Jurkat, Clone E6-1 (cell line): ENCODE results near the gene UNC5B.
"Not testable (repeated sequence)": the region's sequence is repeated elsewhere in the genome, so short reads cannot be mapped to it uniquely, and the experiment has no call there.

Experiments used
- DNase-seq: peaks from one replicate; pipeline ENCODE4 v3.0.0-alpha.2; 2011; ENCODE audit warnings: low read depth, low spot score
- H3K4me3 ChIP-seq: 2 replicates; pipeline ENCODE4 v1.5.1; 2011; ENCODE audit warnings: mild to moderate bottlenecking, low read length, control low read depth, moderate library complexity

The UNC5B gene

DNA sequence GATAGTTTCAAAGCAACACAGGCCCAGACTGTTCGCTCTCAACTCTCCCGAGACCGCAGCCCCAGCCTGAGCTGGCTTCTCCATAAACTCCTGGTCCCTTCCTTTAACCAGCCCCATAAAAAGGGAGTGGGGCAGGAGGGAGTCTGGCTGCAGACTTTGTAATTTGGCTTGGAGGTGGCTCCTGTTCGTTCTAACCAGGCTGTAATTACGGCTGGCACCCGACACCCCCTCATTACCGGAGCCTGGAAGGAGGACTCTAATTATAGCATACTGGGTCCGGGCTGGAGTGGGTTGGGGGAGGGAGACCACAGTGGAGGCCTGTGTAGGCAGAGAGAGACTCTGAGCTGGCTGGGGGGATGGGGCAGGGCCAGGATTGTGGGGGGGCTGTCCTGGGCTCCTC, 49.7 kb downstream of the UNC5B start:
- no peak for DNase-seq

DNA sequence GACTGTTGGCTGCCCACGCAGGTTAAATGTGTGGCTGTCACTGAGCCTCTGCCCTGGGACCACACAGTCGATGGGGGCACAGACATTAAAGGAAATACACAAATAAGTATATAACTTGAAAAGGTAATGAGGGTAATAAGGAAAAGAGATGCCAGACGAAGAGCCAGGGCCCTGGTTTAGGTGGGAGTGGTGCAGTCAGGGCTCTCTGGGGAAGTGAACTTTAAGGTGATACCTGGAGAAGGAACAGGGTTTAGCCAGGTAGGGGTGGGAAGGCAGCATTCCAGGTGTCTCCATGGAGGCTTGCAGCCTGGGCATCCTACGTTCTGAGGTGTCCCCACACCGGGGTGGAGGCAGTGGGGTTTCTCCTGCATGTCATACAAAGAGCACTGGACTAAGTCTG, 50.4 kb downstream of the UNC5B start:
- no peak for DNase-seq
- no peak overlapping the region for H3K4me3 ChIP-seq

More for the DNA sequence above, 49.7 kb downstream of the UNC5B start:
- no peak overlapping the region for H3K4me3 ChIP-seq

DNA sequence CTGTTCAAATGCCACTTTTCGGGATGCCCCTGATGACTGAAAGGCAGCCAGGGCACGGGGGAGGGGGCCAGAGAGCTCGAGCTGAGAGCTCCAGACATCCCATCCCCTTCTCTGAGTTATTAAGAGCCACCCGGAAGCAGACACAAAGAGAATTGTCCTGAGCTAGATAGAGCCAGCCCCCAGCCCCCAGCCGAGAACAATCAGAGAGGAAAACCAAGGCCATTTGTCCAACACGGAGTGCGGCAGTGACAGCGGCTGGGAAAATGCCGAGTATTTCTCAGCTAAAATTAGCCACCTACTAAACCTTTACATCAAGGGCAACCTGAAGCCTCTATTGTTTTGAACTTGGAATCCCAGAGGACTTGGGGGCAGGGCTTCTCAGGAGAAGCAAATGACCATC, 51.0 kb downstream of the UNC5B start:
- DNase-seq = no peak
- H3K4me3 ChIP-seq = no peak overlapping the region

DNA sequence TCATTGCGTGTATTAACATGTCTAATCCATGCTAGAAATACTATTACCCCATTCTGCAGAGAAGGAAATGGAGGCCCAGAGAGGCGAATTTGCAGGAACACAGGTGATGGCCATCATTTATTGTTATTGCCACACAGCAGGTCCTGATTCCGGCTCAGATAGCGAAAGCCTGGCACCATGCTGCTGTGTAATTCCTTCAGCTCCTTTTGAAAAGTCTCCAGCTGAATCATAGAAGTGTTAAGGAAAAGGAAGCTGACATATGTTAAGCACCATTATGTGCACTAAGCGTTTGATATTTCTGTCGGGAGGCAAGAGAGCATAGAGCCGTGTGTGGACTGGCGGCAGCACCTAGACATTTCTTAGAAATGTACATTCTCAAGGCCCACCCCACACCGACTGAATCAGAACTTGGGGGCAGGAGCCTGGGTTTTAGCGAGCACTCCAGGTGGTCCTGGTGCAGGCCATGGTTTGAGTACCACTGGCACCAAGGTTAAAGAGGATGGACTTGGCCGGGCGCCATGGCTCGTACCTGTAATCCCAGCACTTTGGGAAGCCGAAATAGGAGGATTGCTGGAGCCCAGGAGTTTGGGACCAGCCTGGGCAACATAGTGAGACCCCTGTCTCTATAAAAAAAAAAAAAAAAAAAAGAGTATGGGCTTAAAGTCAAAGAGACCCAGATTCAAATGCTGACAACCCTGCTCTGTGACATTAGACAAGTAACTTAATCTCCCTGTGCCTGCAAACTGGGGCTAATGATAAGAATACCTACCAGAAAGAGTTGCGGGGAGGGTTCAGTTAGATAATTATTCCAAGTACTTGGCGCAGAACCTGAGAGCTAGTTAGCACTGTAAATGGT, 52.2 kb downstream of the UNC5B start:
- DNase-seq = no peak
- no peak overlapping the region for H3K4me3 ChIP-seq

DNA sequence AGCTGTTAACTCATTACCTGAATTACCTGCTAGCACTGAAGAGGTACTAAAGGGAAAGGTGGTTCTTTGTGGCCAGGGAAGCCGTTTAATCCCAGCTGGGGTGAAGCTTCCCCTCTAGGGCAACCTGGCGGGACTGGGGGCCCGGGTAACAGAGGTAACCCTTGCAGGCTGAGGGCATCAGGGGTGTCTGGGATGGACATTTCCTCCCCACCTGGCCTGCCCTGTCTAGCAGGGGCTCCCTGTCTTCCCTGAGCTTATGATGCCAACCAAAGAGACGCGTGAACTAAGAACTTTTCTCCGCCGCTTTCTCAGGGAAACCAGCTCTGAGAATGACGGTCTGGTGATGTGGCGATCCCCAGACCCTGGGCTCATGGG, 52.8 kb downstream of the UNC5B start:
- H3K4me3 ChIP-seq = no peak overlapping the region
- DNase-seq = no peak

DNA sequence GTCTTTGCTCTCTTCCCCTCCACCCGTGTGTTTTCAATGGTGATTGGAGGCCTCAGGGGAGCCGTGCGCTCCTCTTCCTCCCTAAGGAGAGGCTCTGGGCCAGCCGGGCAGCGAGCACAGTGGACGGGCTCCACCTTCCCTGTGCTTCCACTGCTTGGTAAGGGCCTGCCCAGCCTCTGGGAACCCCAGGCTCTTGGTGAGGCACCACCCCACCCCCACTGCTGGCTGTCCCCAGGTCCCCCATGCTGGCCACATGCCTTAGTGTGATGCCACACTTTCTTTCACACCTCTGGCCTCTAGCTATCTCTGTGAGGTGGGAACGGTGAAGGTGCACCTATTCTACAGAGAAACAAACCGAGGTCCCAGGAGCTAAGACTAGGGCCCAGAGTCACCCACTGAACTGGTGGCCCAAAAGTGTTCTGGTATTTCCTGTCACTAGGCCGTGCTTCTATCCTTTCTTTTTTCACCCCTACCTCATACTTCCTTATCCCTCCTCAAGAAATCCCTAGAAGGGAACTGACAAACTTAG, 53.3 kb downstream of the UNC5B start:
- no peak for DNase-seq
- no peak overlapping the region for H3K4me3 ChIP-seq

DNA sequence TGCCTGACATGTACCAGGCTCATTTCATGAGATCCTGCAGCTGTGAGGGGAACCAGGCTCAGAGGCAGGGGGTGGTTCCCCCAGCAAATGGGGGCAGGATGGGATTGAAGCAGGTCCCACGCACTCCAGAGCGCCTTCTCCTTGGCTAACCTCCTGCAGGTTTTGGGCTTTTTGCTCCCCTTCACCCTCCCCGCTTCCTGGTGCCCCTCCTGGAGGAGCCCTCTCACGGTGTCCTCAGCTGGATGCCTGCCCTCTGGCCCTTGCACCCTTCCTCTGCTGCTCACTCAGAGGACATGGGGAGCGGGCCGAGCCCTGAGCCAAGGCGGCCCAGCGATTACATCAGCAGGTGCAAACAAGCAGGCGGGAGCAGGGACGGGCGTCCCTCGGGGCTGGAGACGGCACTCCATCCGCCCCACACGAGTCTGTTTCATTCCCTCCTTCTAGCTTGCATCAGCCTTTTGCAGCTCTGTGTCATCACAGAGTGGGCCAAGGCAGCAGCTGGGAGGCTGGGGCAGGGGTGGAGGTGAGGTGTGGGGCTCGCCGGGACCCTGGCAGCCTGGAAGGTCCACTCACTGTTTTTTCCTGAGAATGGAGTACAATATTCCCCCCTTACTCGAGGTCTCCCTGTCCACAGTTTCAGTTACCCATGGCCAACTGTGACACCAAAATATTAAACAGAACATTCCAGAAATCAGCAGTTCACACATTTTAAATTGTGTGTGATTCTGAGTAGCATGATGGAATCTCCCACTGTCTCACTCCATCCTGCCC, 54.0 kb downstream of the UNC5B start:
- H3K4me3 ChIP-seq = no peak overlapping the region
- DNase-seq = no peak

DNA sequence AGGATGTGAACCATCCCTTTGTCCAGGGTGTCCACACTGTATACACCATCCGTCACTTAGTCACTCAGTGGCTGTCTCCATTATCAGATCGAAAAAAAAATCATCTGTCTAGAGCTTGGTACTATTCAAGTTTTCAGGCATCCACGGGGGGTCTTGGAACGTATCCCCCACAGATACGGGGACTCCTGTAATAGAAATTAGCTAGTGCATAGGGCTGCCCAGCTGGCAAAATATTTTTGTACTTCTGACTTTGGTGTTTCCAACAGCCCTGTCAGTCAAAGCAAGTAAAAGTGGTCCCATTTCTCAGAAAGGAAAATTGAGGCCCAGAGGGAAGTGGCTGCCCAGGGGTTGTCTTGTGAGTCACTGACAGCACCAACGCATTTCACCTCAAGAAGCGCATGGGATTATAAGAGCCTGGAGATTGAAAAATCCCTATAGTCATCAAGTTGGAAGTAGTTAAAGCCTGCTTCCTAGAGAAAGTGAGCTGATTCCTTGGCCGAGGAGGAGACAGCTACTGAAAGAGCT, 54.6 kb downstream of the UNC5B start:
- no peak overlapping the region for H3K4me3 ChIP-seq
- DNase-seq = no peak

DNA sequence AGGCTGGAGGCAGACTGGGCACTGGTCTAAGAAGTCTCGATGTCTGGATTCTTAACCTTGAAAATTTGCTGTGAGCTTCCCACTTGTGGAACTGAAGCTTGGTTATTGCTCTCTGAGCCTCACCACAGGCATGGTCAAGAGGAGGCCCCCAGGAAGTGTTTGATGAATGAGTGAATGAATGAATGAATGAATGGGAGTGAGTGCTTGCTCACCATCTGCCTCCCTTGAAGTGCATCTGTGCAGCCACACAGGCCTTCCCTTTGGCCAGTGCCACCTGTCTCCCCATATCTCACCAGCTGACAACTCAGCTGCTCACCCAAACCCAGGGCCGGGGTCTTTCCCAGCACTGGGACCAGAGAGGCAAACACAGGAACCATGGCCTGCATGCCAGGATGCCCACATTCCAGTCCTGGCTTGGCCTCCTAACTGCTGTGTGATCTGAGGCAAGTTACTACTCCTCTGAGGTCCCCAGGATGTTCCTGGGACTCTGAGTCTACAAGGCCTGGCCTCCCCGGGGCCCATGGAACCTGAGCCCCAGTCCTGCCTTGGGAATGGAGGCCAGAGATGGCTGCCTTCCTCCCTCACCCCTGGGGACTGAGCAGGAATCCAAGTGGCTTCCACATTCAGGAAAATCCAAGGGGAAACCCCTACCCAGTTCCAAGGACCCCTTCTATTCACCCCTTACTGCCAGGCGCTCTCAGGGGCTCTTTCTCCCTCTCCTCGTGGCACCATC, 55.3 kb downstream of the UNC5B start:
- DNase-seq = no peak
- no peak overlapping the region for H3K4me3 ChIP-seq

DNA sequence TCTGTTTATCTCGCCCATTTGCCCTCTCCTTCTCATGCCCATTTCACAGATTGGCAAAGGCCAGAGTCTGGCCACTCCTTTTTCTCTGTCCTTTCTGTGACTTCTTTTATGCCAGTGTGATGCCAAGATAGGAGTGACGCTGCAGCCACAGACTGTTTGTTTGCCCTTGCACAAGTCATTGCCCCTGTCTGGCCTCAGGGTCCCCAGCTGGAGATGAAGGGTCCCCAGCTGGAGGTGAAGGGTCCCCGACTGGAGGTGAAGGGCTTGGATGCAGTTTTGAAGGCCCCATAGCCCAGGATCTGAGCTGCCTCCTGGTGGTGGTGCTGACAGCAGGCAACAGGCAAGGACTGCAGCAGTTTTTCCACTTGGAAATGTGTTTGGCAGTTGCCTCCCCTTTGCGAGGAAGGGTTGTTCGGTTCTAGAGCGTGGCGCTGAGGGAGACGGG, 55.9 kb downstream of the UNC5B start:
- no peak overlapping the region for H3K4me3 ChIP-seq
- no peak for DNase-seq

DNA sequence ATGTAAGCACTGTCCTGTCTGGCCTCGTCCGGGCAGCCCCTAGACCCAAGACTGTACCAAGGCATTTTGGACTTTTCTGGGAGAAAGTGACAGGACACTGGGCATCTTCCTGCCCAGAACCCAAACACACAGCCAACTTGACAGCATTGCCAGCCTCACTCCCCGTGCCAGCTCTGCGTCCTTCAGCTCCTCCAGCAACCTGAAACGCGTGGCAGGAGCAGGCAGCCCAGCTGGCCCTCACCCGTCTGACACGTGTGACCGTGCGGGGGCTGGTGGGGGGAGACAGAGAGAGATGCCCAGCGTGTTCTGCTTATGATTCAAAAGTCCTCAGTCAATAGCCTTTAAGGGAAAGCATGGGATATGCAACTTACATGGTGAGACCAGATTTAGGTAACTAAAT, 56.4 kb downstream of the UNC5B start:
- no peak overlapping the region for H3K4me3 ChIP-seq

DNA sequence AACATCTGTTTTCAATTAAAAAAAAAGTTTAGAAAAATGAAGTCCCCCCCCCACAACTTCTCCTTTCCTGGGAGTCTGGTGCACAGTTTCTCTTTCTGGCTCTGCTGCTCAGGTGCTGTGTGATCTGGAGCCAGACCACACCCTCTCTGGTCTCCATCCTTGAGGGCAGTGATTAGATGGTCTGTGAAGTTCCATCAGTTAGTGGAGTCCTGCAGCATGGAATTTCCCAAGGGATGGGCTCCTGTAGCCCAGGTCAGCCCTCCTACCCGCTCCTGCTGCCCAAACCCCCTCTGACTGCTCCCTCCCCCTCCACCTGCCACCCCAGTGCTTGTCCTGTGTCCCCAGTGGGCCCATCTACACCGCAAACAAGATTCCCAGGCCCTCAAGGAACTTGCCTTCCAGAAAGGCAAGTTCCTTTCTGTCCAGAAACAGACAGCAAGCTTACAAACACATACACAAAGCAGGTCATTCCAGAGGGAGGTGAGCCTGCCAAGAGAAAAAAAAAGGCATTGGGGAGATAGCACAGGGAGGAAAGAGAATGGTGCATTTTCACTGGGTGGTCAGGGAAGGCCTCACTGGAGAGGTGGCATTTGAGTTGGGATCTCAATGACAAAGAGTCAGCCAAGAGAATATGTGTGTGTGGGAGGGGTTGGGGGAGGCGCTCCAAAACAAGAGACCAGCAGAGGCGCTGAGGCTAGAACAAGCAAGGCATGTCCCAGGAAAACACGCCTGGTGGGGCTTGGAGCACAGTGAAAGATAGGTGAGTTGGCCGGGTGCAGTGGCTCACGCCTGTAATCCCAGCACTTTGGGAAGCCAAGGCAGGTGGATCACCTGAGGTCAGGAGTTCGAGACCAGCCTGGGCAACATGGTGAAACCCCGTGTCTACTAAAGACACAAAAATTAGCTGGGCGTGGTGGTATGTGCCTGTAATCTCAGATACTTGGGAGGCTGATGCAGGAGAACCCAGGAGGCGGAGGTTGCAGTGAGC, 57.2 kb downstream of the UNC5B start:
- DNase-seq = no peak
- no peak overlapping the region for H3K4me3 ChIP-seq

More for the DNA sequence above, 56.4 kb downstream of the UNC5B start:
- no peak for DNase-seq

DNA sequence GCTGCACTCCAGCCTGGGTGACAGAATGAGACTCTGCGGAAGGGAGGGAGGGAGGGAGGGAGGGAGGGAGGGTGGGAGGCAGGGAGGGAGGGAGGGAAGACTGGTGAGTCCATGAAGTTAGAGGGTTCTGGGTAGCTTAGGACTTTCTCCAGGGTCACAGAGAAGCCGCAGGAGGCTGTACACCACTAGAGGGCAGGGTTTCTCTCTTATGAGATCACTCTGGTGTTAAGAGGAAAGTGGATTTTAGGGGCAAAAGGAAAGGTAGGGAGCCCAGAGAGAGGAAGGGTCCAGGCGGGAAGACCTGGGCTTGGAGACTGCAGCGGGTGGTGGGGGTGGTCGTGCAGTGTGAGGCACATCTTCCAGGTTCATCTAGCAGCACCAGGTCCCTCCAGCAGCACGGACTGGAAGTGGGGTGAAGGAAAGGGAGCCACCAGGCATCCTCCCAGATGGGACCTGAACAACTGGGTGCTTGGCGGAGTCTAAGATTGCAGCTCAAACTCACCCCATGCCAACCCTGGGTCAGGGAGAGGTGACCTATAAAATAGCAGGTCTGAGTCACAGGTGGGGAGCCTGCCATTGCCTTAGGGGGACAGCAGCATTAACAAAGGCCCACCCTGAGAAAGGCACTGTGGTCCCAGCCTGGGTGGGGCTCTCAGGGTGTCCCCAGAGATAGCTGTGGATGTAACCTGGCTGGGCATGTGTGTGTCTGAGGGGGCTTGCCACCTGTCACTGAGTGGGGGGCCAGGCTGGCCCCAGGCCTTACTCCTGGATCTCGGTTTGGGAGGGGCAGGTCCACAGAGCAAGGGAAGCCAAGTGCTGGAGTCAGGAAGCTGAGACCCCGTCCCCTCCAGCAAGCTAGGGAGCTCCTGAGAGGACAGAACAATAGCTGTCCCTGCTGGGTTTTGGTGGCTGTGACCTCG, 58.2 kb downstream of the UNC5B start:
- peak; percentile 51 for DNase-seq

DNA sequence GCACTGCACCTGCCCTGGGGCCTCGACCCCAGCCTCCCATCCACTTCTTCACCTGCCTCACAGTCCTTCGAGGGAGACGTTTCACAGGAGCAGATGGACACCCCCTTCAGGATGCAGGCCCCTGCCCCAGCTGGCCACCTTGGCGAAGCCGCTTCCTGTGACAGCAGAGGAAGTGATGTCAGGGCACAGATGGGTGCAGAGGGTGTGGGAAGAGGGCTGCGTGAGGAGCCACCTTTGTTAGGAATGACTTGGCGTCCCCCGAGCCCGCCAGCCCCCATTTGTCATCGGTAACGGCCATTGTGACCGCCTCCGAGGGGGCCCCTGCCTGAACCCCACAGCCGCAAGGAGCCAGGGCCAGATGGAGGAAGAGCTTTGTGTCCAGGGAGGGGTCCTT, 59.3 kb downstream of the UNC5B start:
- H3K4me3 ChIP-seq = no peak overlapping the region
- DNase-seq = no peak

More for the DNA sequence above, 58.2 kb downstream of the UNC5B start:
- H3K4me3 ChIP-seq = no peak overlapping the region

DNA sequence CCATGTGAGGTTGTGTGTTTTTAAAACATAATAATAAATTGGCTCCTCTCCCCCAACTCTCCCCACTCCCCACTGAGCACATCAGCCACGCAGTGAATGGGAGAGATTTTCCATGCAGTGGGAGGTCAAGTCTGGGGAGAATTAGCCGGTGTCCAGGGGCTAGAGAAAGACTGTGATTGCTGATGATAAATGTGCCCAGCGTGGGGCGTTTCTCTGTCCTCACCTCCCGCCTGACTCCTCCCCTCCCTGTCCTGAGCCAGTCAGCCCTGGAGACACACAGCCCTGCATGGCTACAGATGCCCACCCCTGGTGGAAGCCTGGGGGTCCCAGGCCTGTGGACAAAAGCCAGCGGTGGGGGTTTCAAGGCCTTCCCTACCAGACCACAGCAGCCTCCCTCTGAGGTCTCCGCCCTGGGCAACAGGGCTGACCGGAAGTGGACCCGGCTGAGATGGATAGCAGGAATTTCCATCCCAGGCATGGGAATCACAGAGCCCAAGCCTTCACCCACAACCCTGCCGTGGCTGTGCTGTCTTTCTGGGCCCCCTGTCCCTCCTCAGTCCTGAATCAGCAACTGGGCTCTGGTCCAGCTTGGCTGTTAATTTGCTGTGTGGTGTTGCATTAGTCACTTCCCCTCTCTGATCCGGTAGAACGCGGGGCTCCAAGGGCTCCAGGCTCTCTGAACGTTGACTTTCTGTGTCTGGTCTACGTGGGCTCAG, 59.8 kb downstream of the UNC5B start:
- no peak overlapping the region for H3K4me3 ChIP-seq
- DNase-seq = no peak

DNA sequence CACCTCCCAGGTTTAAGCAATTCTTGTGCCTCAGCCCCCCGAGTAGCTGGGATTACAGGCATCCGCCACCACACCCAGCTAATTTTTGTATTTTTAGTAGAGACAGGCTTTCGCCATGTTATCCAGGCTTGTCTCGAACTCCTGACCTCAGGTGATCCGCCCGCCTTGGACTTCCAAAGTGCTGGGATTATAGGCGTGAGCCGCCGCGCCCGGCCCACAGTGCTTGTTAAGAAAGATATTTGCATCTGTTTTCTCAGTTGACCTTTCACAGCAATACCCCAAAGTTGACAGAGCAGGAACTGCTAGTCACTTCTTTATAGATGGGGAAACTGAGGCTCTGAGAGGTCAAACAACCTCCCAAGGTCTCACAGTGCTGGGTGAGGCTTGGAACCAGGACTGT, 60.6 kb downstream of the UNC5B start:
- not testable (repeated sequence) for H3K4me3 ChIP-seq, DNase-seq

DNA sequence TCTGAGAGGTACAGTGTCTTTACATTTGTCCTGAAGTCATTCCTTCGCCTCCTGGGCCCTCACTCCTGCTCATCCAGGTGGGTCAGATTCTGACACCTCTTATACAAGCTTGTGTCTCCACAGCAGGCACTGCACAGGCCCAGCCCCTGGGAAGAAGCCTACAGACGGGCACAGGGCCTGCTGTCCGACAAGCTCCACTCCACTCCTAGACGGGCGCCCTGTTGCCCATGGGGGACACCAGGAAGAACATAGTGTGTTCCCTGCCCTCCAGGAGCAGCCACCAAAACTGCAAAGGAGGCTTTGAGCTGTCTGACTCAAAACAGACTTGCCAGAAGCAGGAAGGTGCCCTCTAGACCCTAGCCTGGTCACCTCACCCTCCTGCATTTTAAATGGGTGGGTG, 61.1 kb downstream of the UNC5B start:
- no peak overlapping the region for H3K4me3 ChIP-seq
- no peak for DNase-seq
